Stomach (tissue), 9 donors: ENCODE measurements around the gene PKNOX2. TPM values are rescaled to one million over a fixed set of nuclear protein-coding genes. Genes with fewer than 3 reads are reported as not detected.

Source experiments
- DNase-seq, 2 donors: peaks; one replicate each; pipeline versions ENCODE4 v3.0.0 to v3.0.0-alpha.2; 2013 to 2019
- H3K27ac ChIP-seq, 5 donors: fragments of 200-600 bp in 4 of 5; sonication (generic) in 4 of 5; one replicate each; pipeline ENCODE4 v1.5.1; 2013 to 2019; ENCODE audit warnings: mild to moderate bottlenecking in 1 of 5, moderate library complexity in 1 of 5
- H3K27me3 ChIP-seq, 3 donors: fragments of 200-600 bp; sonication (generic); one replicate each; pipeline ENCODE4 v1.5.1; 2017 to 2019; ENCODE audit warnings: mixed run types in 1 of 3
- H3K36me3 ChIP-seq, 4 donors: fragments of 200-600 bp; sonication (generic); 1 replicate in 3 of 4; 2 replicates in 1 of 4; pipeline ENCODE4 v1.5.1; 2016 to 2019
- H3K4me1 ChIP-seq, 4 donors: fragments of 200-600 bp; sonication (generic); one replicate each; pipeline ENCODE4 v1.5.1; 2016 to 2019
- H3K4me3 ChIP-seq, 4 donors: fragments of 200-600 bp; sonication (generic) in 3 of 4; one replicate each; pipeline ENCODE4 v1.5.1; 2016 to 2019; ENCODE audit warnings: mild to moderate bottlenecking in 1 of 4
- H3K9me3 ChIP-seq, 4 donors: fragments of 200-600 bp; sonication (generic); one replicate each; pipeline ENCODE4 v1.5.1; 2016 to 2019
- CTCF ChIP-seq, 7 experiments: fragments of 450-650 bp in 4 of 7; fragments of 200-600 bp in 3 of 7; sonication (generic) in 3 of 7; IDR thresholded peaks; one replicate each; pipeline ENCODE4 v1.5.1; 2016 to 2019; ENCODE audit warnings: antibody characterized with exemption in 7 of 7, control low read depth in 2 of 7, mild to moderate bottlenecking in 1 of 7
- EP300 ChIP-seq: sonication (generic); formaldehyde crosslinking; IDR thresholded peaks from one replicate; pipeline ENCODE4 v1.6.1; 2017; ENCODE audit warnings: antibody characterized with exemption
- POLR2A ChIP-seq, 4 donors: fragments of 450-650 bp; IDR thresholded peaks; one replicate each; pipeline ENCODE4 v1.6.1; 2016; ENCODE audit warnings: antibody characterized with exemption in 4 of 4, control low read depth in 2 of 4, mild to moderate bottlenecking in 1 of 4, moderate library complexity in 1 of 4
- POLR2AphosphoS5 ChIP-seq, 3 donors: sonication (generic); formaldehyde crosslinking; IDR thresholded peaks; one replicate each; pipeline ENCODE4 v1.6.1; 2016; ENCODE audit warnings: antibody characterized with exemption in 3 of 3
- WGBS, 5 donors: extraction: QIAGEN DNeasy Blood & Tissue Kit in 3 of 5; methylation state at CpG; one replicate each; pipeline versions ENCODE4 v1.1.5 to v1.1.7; 2013 to 2018; 5-methylcytosine and 5-hydroxymethylcytosine counted together
- intact Hi-C: fragments of 100-400 bp; cut with DNase I; formaldehyde crosslinking; loops from one replicate; pipeline ENCODE4 v1.15.1; 2023; ENCODE audit warnings: low total_unique reads
- polyA plus RNA-seq, 3 donors: library from polyadenylated mRNA; stranded (reverse); fragments of 200-250 nt; gene quantifications; one replicate each; pipeline ENCODE4 v1.2.3, GENCODE V29; 2013
- total RNA-seq, 5 donors: library from RNA; depleted of rRNA; stranded (reverse); fragments of >200 nt; gene quantifications; one replicate each; pipeline versions ENCODE4 v1.1.0 to v1.2.3, GENCODE V29; 2014 to 2016
- donor health status: healthy with polysubstance abuse.
- donor health status: Bipolar disorder and iron deficiency.
- donor health status: healthy.

The PKNOX2 gene
- total and polyA plus RNA-seq, 8 donors = 0.83 to 4.9 (median 2.3) TPM; not detected in 1

- H3K36me3 ChIP-seq = no peaks in the 10 kb centered on the region
- 73 to 84% (median 78%) methylated on average over 15 to 17 of the region's 17 CpGs for WGBS, 5 donors
- H3K4me1 ChIP-seq = peaks cover 0 to 9% (median 2%) of the 10 kb centered on the region in 4 donors
- intact Hi-C loops = no loop called here
- DNase-seq = peak in 1 of 2 donors; percentile 73
- H3K9me3 ChIP-seq = no peaks in the 10 kb centered on the region
- no peak for TF ChIP-seq EP300
- TF ChIP-seq CTCF (IDR thresholded peaks at IDR 0.05) = no peak
- no peak for TF ChIP-seq POLR2AphosphoS5 (IDR thresholded peaks at IDR 0.05)
- no peak for TF ChIP-seq POLR2A (IDR thresholded peaks at IDR 0.05)
- H3K27me3 ChIP-seq = no peaks in the 10 kb centered on the region
- H3K4me3 ChIP-seq = no peak overlapping the region
- H3K27ac ChIP-seq = peak overlapping the region in 4 of 5 donors; percentile 49 to 69 (median 66)
Measured at GRCh38 chr11:125338886-125339811, 174.6 kb downstream of the PKNOX2 start.

GRCh38 chr11:125341676-125342075, 177.1 kb downstream of the PKNOX2 start:
- H3K4me3 ChIP-seq = no peak overlapping the region
- no peak for TF ChIP-seq POLR2AphosphoS5 (IDR thresholded peaks at IDR 0.05)
- no peak for TF ChIP-seq EP300
- no peaks in the 10 kb centered on the region for H3K27me3 ChIP-seq
- no peaks in the 10 kb centered on the region for H3K9me3 ChIP-seq
- 85 to 90% (median 90%) methylated on average over 13 of the region's 13 CpGs for WGBS, 5 donors
- H3K36me3 ChIP-seq = no peaks in the 10 kb centered on the region
- H3K4me1 ChIP-seq = peaks cover 0 to 23% (median 11%) of the 10 kb centered on the region in 4 donors
- no peak for DNase-seq
- intact Hi-C loops = no loop called here
- H3K27ac ChIP-seq = no peak overlapping the region

- no peak for TF ChIP-seq CTCF (IDR thresholded peaks at IDR 0.05)
- no peak for TF ChIP-seq POLR2AphosphoS5 (IDR thresholded peaks at IDR 0.05)
- TF ChIP-seq POLR2A (IDR thresholded peaks at IDR 0.05) = no peak
- no peak for TF ChIP-seq EP300
- no peaks in the 10 kb centered on the region for H3K27me3 ChIP-seq
- peaks cover 0 to 23% (median 11%) of the 10 kb centered on the region in 4 donors for H3K4me1 ChIP-seq
- no peaks in the 10 kb centered on the region for H3K9me3 ChIP-seq
- H3K4me3 ChIP-seq = no peak overlapping the region
- WGBS, 5 donors = 65 to 80% (median 73%) methylated on average over 16 of the region's 16 CpGs
- no peak overlapping the region for H3K27ac ChIP-seq
- no peaks in the 10 kb centered on the region for H3K36me3 ChIP-seq
- intact Hi-C loops = no loop called here
- DNase-seq = peak in 1 of 2 donors; percentile 47
Measured at GRCh38 chr11:125342281-125342930, 177.9 kb downstream of the PKNOX2 start.

- peaks cover 0 to 23% (median 8%) of the 10 kb centered on the region in 4 donors for H3K4me1 ChIP-seq
- no peaks in the 10 kb centered on the region for H3K27me3 ChIP-seq
- WGBS, 5 donors = 66 to 77% (median 71%) methylated on average over 7 of the region's 7 CpGs
- H3K27ac ChIP-seq = no peak overlapping the region
- intact Hi-C loops = no loop called here
- no peak for DNase-seq
- no peak for TF ChIP-seq POLR2AphosphoS5 (IDR thresholded peaks at IDR 0.05)
- no peak for TF ChIP-seq CTCF (IDR thresholded peaks at IDR 0.05)
- TF ChIP-seq EP300 = no peak
- no peak for TF ChIP-seq POLR2A (IDR thresholded peaks at IDR 0.05)
- H3K9me3 ChIP-seq = no peaks in the 10 kb centered on the region
- no peak overlapping the region for H3K4me3 ChIP-seq
- H3K36me3 ChIP-seq = no peaks in the 10 kb centered on the region
Measured at GRCh38 chr11:125343086-125343717, 178.7 kb downstream of the PKNOX2 start.
